Thyroid gland (tissue), 4 donors: ENCODE data around the gene IGSF23. TPM values are rescaled to one million over a fixed set of nuclear protein-coding genes. Genes with fewer than 3 reads are reported as not detected.

Experiments
- DNase-seq, 2 donors: peaks; one replicate each; pipeline ENCODE4 v3.0.0-alpha.2; 2019
- H3K27ac ChIP-seq, 3 donors: fragments of 200-600 bp; sonication (generic); 1 replicate in 2 of 3; 2 replicates in 1 of 3; pipeline ENCODE4 v1.5.1; 2016 to 2019; ENCODE audit warnings: mild to moderate bottlenecking in 1 of 3, moderate library complexity in 1 of 3
- H3K27me3 ChIP-seq: fragments of 200-600 bp; sonication (generic); one replicate; pipeline ENCODE4 v1.5.1; 2019
- H3K36me3 ChIP-seq, 2 donors: fragments of 200-600 bp; sonication (generic); one replicate each; pipeline ENCODE4 v1.5.1; 2016 to 2019
- H3K4me1 ChIP-seq, 2 donors: fragments of 200-600 bp; sonication (generic); one replicate each; pipeline ENCODE4 v1.5.1; 2017 to 2019
- H3K4me3 ChIP-seq, 3 donors: fragments of 200-600 bp; sonication (generic); replicated peaks in 1 of 3; 1 replicate in 2 of 3; 2 replicates in 1 of 3; pipeline ENCODE4 v1.5.1; 2016; ENCODE audit warnings: mild to moderate bottlenecking in 1 of 3
- H3K9me3 ChIP-seq: fragments of 200-600 bp; sonication (generic); one replicate; pipeline ENCODE4 v1.5.1; 2017
- CTCF ChIP-seq, 6 experiments: fragments of 200-600 bp in 3 of 6; fragments of 450-650 bp in 3 of 6; sonication (generic) in 3 of 6; IDR thresholded peaks; one replicate each; pipeline ENCODE4 v1.5.1; 2016 to 2019; ENCODE audit warnings: antibody characterized with exemption in 6 of 6, mild to moderate bottlenecking in 2 of 6, inconsistent platforms in 1 of 6, moderate library complexity in 1 of 6
- POLR2A ChIP-seq, 2 donors: fragments of 450-650 bp; IDR thresholded peaks; one replicate each; pipeline ENCODE4 v1.6.1; 2017; ENCODE audit warnings: antibody characterized with exemption in 2 of 2, mild to moderate bottlenecking in 2 of 2, moderate library complexity in 1 of 2
- WGBS, 2 donors: methylation state at CpG; one replicate each; pipeline ENCODE4 v1.1.5; 2017; 5-methylcytosine and 5-hydroxymethylcytosine counted together
- intact Hi-C: fragments of 100-400 bp; cut with DNase I; formaldehyde crosslinking; loops from one replicate; pipeline ENCODE4 v1.15.1; 2023
- total RNA-seq, 4 donors: library from RNA; depleted of rRNA; stranded (reverse); fragments of >200 nt; gene quantifications; one replicate each; pipeline ENCODE4 v1.2.3, GENCODE V29; 2016

The IGSF23 gene
- total RNA-seq, 4 donors from 2014 or later, result not detected

- WGBS, 2 donors, result 82 to 86% methylated on average over 7 to 11 of the region's 11 CpGs
- Histone ChIP-seq H3K4me3 (no peak overlapping the region), H3K9me3 (no peaks in the 10 kb centered on the region), H3K27ac (no peak overlapping the region), H3K4me1 (no peaks in the 10 kb centered on the region), H3K36me3 (no peaks in the 10 kb centered on the region), H3K27me3 (no peaks in the 10 kb centered on the region)
- TF ChIP-seq CTCF (IDR thresholded peaks at IDR 0.05) (no peak), POLR2A (IDR thresholded peaks at IDR 0.05) (no peak)
- intact Hi-C loops, result no loop called here
- no peak for DNase-seq
Measured at GRCh38 chr19:44580366-44580895, 32.9 kb upstream of the IGSF23 start.

GRCh38 chr19:44581288-44581687, 32.1 kb upstream of the IGSF23 start:
- 97 to 98% methylated on average over 2 of the region's 2 CpGs for WGBS, 2 donors
- Histone ChIP-seq H3K27ac (no peak overlapping the region), H3K9me3 (no peaks in the 10 kb centered on the region), H3K4me1 (no peaks in the 10 kb centered on the region), H3K27me3 (no peaks in the 10 kb centered on the region), H3K36me3 (no peaks in the 10 kb centered on the region), H3K4me3 (no peak overlapping the region)
- no peak for DNase-seq
- TF ChIP-seq POLR2A (IDR thresholded peaks at IDR 0.05) (no peak), CTCF (IDR thresholded peaks at IDR 0.05) (no peak)
- intact Hi-C loops, result no loop called here

- WGBS, 2 donors, result 21 to 24% methylated on average over 10 of the region's 10 CpGs
- no peaks in the 10 kb centered on the region for H3K4me1 ChIP-seq
- no peak overlapping the region for H3K27ac ChIP-seq
- no peaks in the 10 kb centered on the region for H3K27me3 ChIP-seq
- no peaks in the 10 kb centered on the region for H3K9me3 ChIP-seq
- no peak for TF ChIP-seq POLR2A (IDR thresholded peaks at IDR 0.05)
- peak in 3 of 6 experiments; percentile 9 to 45 (median 35) for TF ChIP-seq CTCF (IDR thresholded peaks at IDR 0.05)
- H3K36me3 ChIP-seq, result no peaks in the 10 kb centered on the region
- peak in 1 of 2 donors; percentile 8 for DNase-seq
- intact Hi-C loops, result no loop called here
- no peak overlapping the region for H3K4me3 ChIP-seq
Measured at GRCh38 chr19:44582581-44583265, 30.6 kb upstream of the IGSF23 start.

- TF ChIP-seq CTCF (IDR thresholded peaks at IDR 0.05), result no peak
- TF ChIP-seq POLR2A (IDR thresholded peaks at IDR 0.05), result no peak
- DNase-seq, result no peak
- no peaks in the 10 kb centered on the region for H3K36me3 ChIP-seq
- H3K27ac ChIP-seq, result no peak overlapping the region
- WGBS, 2 donors, result 71 to 81% methylated on average over 4 to 5 of the region's 5 CpGs
- H3K9me3 ChIP-seq, result no peaks in the 10 kb centered on the region
- no peak overlapping the region for H3K4me3 ChIP-seq
- intact Hi-C loops, result no loop called here
- H3K4me1 ChIP-seq, result no peaks in the 10 kb centered on the region
- H3K27me3 ChIP-seq, result no peaks in the 10 kb centered on the region
Measured at GRCh38 chr19:44585371-44586133, 27.8 kb upstream of the IGSF23 start.
